ENCODE results near the gene SIPA1L3. TPM values are rescaled to one million over a fixed set of nuclear protein-coding genes. Genes with fewer than 3 reads are reported as not detected.
A peak's percentile ranks its signal among the peaks of the same experiment; 100 is the strongest.

Gene SIPA1L3
- total RNA-seq, 1 experiment from 2014 or later: 66.3 TPM

DNA sequence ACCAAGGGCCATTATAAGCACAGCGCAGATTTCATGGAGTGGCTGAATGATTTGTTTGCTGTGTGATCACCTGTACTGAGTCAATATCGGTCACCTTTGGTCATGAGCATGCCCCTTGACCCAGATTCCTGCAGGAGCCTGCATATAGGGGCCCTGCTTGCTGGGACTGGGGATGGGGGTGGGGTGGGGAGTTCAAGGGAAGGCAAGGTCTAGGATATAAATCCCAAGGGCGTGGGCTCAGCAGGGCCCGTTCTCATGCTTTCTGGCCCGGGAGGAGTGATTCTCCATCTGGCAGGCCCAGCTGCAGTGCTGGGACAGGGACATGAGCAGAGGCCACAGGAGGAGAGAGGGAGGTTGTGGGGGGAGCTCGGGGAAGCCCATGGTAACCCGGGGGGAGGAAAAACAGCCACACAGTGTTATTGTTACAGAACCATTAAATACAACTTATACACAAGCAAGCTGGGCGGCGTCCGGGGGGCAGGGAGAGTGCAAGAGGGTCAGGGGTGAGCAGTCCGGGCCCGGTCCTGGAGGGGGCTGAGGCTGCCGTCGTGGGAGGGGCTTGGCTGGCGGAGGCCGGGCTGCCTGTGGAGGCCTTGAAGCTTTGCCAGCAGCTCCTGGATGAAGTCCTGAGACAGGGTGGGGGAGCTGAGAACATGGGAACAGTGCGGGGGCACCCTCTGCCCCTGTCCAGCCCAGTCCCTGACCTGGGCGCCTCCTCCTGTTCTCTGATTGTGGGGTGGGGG lies 344.0 kb downstream of the SIPA1L3 start:
- intact Hi-C loops (cut with micrococcal nuclease; ENCODE audit: unreplicated experiment): no loop called here
- DNase-seq (ENCODE audit: low read depth, low spot score) (no peak), ATAC-seq (peak; percentile 5; the same call in 1 of the 2 replicates)
- H3K27ac ChIP-seq (ENCODE audit: low read length): peak overlapping the region; percentile 90
- peak overlapping the region in 1 of 2 experiments; percentile 78; a peak in 1 of 4 replicates for H3K4me3 ChIP-seq (ENCODE audit: low read depth in 2 of 2, low read length in 2 of 2)
- BruUV-seq (replicated peaks): no TSS peak
- 0 out of 2 replicates have a peak, but pooled peaks cover 2% of the 10 kb centered on the region for H3K36me3 ChIP-seq (ENCODE audit: control insufficient read depth, insufficient read depth, low read length)
- ChIA-PET CTCF (no interaction called here), POLR2A (no interaction called here)
- peaks cover 57% of the 10 kb centered on the region for H3K4me1 ChIP-seq (ENCODE audit: control insufficient read depth, insufficient read depth, low read length)
- in situ Hi-C loops (cut with HindIII; ENCODE audit: low pct_unique_long_range_greater_than_20kb, low sequenced_read_pairs): no loop called here
- no peaks in the 10 kb centered on the region for H3K27me3 ChIP-seq (ENCODE audit: control insufficient read depth, insufficient read depth, low read length)
- no peaks in the 10 kb centered on the region for H3K9me3 ChIP-seq (ENCODE audit: control insufficient read depth, insufficient read depth, low read depth, low read length)
- TF ChIP-seq, protein P1, sequence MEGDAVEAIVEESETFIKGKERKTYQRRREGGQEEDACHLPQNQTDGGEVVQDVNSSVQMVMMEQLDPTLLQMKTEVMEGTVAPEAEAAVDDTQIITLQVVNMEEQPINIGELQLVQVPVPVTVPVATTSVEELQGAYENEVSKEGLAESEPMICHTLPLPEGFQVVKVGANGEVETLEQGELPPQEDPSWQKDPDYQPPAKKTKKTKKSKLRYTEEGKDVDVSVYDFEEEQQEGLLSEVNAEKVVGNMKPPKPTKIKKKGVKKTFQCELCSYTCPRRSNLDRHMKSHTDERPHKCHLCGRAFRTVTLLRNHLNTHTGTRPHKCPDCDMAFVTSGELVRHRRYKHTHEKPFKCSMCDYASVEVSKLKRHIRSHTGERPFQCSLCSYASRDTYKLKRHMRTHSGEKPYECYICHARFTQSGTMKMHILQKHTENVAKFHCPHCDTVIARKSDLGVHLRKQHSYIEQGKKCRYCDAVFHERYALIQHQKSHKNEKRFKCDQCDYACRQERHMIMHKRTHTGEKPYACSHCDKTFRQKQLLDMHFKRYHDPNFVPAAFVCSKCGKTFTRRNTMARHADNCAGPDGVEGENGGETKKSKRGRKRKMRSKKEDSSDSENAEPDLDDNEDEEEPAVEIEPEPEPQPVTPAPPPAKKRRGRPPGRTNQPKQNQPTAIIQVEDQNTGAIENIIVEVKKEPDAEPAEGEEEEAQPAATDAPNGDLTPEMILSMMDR (IDR thresholded peaks at IDR 0.05): no peak
- TF ChIP-seq SIN3A (IDR thresholded peaks at IDR 0.05; ENCODE audit: borderline replicate concordance, insufficient read depth, low read depth, low read length): no peak
- TF ChIP-seq, protein P2, sequence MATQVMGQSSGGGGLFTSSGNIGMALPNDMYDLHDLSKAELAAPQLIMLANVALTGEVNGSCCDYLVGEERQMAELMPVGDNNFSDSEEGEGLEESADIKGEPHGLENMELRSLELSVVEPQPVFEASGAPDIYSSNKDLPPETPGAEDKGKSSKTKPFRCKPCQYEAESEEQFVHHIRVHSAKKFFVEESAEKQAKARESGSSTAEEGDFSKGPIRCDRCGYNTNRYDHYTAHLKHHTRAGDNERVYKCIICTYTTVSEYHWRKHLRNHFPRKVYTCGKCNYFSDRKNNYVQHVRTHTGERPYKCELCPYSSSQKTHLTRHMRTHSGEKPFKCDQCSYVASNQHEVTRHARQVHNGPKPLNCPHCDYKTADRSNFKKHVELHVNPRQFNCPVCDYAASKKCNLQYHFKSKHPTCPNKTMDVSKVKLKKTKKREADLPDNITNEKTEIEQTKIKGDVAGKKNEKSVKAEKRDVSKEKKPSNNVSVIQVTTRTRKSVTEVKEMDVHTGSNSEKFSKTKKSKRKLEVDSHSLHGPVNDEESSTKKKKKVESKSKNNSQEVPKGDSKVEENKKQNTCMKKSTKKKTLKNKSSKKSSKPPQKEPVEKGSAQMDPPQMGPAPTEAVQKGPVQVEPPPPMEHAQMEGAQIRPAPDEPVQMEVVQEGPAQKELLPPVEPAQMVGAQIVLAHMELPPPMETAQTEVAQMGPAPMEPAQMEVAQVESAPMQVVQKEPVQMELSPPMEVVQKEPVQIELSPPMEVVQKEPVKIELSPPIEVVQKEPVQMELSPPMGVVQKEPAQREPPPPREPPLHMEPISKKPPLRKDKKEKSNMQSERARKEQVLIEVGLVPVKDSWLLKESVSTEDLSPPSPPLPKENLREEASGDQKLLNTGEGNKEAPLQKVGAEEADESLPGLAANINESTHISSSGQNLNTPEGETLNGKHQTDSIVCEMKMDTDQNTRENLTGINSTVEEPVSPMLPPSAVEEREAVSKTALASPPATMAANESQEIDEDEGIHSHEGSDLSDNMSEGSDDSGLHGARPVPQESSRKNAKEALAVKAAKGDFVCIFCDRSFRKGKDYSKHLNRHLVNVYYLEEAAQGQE (IDR thresholded peaks at IDR 0.05; ENCODE audit: insufficient read depth in 1 of 2, low read depth in 2 of 2, low read length in 1 of 2): no peak

DNA sequence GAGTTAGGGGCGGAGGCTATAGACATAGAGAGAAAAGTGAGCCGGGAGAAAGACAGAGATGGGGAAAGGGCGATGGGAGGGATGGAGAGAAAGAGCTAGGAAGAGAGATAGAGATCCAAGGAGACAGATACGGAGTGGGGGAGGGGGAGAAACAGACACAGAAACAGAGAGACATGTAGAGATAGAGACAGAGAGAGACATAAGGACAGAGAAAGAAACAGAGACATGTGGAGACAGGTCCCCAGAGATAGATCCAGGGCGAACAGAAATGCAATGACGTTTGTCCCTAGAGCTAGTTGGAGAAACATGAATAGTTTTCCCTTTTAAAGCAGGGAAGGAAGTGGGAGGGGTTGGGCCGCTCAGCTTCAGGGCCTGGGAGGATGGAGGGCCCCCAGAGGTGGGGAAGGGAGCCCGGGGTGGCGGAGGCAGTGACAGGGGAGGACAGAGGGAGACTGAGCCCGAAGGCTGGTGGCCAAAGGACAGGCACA lies 344.6 kb downstream of the SIPA1L3 start:
- CTCF ChIA-PET: interaction anchor here (0.8 kb wide), 1 partner anchor 7 kb away, joined by 3 read pairs; no protein-coding TSS in a partner anchor
- Histone ChIP-seq H3K4me3 (ENCODE audit: low read depth in 2 of 2, low read length in 2 of 2) (peak overlapping the region in 1 of 2 experiments; percentile 78; a peak in 2 of 4 replicates), H3K9me3 (ENCODE audit: control insufficient read depth, insufficient read depth, low read depth, low read length) (no peaks in the 10 kb centered on the region), H3K27me3 (ENCODE audit: control insufficient read depth, insufficient read depth, low read length) (no peaks in the 10 kb centered on the region), H3K27ac (ENCODE audit: low read length) (peak overlapping the region; percentile 90), H3K36me3 (ENCODE audit: control insufficient read depth, insufficient read depth, low read length) (0 out of 2 replicates have a peak, but pooled peaks cover 2% of the 10 kb centered on the region), H3K4me1 (ENCODE audit: control insufficient read depth, insufficient read depth, low read length) (peaks cover 55% of the 10 kb centered on the region)
- DNase-seq (ENCODE audit: low read depth, low spot score) (no peak), ATAC-seq (no peak)
- no TSS peak for BruUV-seq (replicated peaks)
- POLR2A ChIA-PET: interaction anchor here (0.5 to 0.6 kb wide), 2 partner anchors 345 to 555 kb away, joined by 4 to 8 read pairs; partner anchors contain the start of gene WDR87
- no peak for TF ChIP-seq SIN3A (IDR thresholded peaks at IDR 0.05; ENCODE audit: borderline replicate concordance, insufficient read depth, low read depth, low read length)
- no peak for TF ChIP-seq POLR2AphosphoS5 (IDR thresholded peaks at IDR 0.05; ENCODE audit: low read depth, low read length)
- TF ChIP-seq, protein P1 (IDR thresholded peaks at IDR 0.05): no peak
- TF ChIP-seq, protein P2 (IDR thresholded peaks at IDR 0.05; ENCODE audit: insufficient read depth in 1 of 2, low read depth in 2 of 2, low read length in 1 of 2): no peak
- no peak for TF ChIP-seq TCF7L2 (IDR thresholded peaks at IDR 0.05; ENCODE audit: low read depth, low read length)
- intact Hi-C loops (cut with micrococcal nuclease; ENCODE audit: unreplicated experiment): no loop called here
- in situ Hi-C loops (cut with HindIII; ENCODE audit: low pct_unique_long_range_greater_than_20kb, low sequenced_read_pairs): no loop called here

Data from Panc1 (cell line).